Measurements from ENCODE around the gene DIPK1C. TPM values are rescaled to one million over a fixed set of nuclear protein-coding genes. Genes with fewer than 3 reads are reported as not detected.

The DIPK1C gene
- total RNA-seq, 4 donors from 2014 or later = 0.17 to 0.50 (median 0.45) TPM; not detected in 1

- intact Hi-C loops (cut with DNase I) = no loop called here
- TF ChIP-seq POLR2AphosphoS5 (IDR thresholded peaks at IDR 0.05) = no peak
- TF ChIP-seq CTCF (IDR thresholded peaks at IDR 0.05) = no peak
- no peak for TF ChIP-seq EP300 (IDR thresholded peaks at IDR 0.05)
- no peak for TF ChIP-seq POLR2A (IDR thresholded peaks at IDR 0.05; ENCODE audit: low read depth)
- no peaks in the 10 kb centered on the region for H3K4me1 ChIP-seq
- H3K27ac ChIP-seq (replicated peaks in 1 of 4) = no peak overlapping the region
- WGBS = 83% methylated on average over 9 of the region's 9 CpGs
- no peak for DNase-seq (ENCODE audit: extremely low spot score)
- H3K9me3 ChIP-seq = no peaks in the 10 kb centered on the region
- H3K4me3 ChIP-seq = no peak overlapping the region
- H3K36me3 ChIP-seq = no peaks in the 10 kb centered on the region
- peaks cover 0 to 28% (median 0%) of the 10 kb centered on the region in 4 donors for H3K27me3 ChIP-seq
Observed at GRCh38 chr18:74411475-74411874, 45.6 kb downstream of the DIPK1C start.

- intact Hi-C loops (cut with DNase I) = no loop called here
- Histone ChIP-seq H3K9me3 (no peaks in the 10 kb centered on the region), H3K4me3 (no peak overlapping the region), H3K4me1 (no peaks in the 10 kb centered on the region), H3K27ac (replicated peaks in 1 of 4) (no peak overlapping the region), H3K36me3 (no peaks in the 10 kb centered on the region), H3K27me3 (peaks cover 0 to 28% (median 0%) of the 10 kb centered on the region in 4 donors)
- no peak for TF ChIP-seq EP300 (IDR thresholded peaks at IDR 0.05)
- TF ChIP-seq CTCF (IDR thresholded peaks at IDR 0.05) = no peak
- TF ChIP-seq POLR2AphosphoS5 (IDR thresholded peaks at IDR 0.05) = no peak
- no peak for TF ChIP-seq POLR2A (IDR thresholded peaks at IDR 0.05; ENCODE audit: low read depth)
- 78% methylated on average over 8 of the region's 8 CpGs for WGBS
- no peak for DNase-seq (ENCODE audit: extremely low spot score)
Observed at GRCh38 chr18:74410441-74410992, 46.6 kb downstream of the DIPK1C start.

- Histone ChIP-seq H3K27ac (replicated peaks in 1 of 4) (no peak overlapping the region), H3K4me1 (no peaks in the 10 kb centered on the region), H3K36me3 (no peaks in the 10 kb centered on the region), H3K27me3 (peaks cover 0 to 28% (median 0%) of the 10 kb centered on the region in 4 donors), H3K9me3 (no peaks in the 10 kb centered on the region), H3K4me3 (no peak overlapping the region)
- 34% methylated on average over 2 of the region's 2 CpGs for WGBS
- intact Hi-C loops (cut with DNase I) = no loop called here
- no peak for TF ChIP-seq POLR2A (IDR thresholded peaks at IDR 0.05; ENCODE audit: low read depth)
- TF ChIP-seq POLR2AphosphoS5 (IDR thresholded peaks at IDR 0.05) = no peak
- TF ChIP-seq EP300 (IDR thresholded peaks at IDR 0.05) = no peak
- no peak for TF ChIP-seq CTCF (IDR thresholded peaks at IDR 0.05)
- no peak for DNase-seq (ENCODE audit: extremely low spot score)
Observed at GRCh38 chr18:74407888-74408287, 49.2 kb downstream of the DIPK1C start.

GRCh38 chr18:74402806-74403433 lies 54.2 kb downstream of the DIPK1C start:
- H3K4me1 ChIP-seq = peaks cover 0 to 14% (median 5%) of the 10 kb centered on the region in 4 donors
- H3K27ac ChIP-seq (replicated peaks in 1 of 4) = no peak overlapping the region
- no peaks in the 10 kb centered on the region for H3K9me3 ChIP-seq
- no peak overlapping the region for H3K4me3 ChIP-seq
- H3K36me3 ChIP-seq = no peaks in the 10 kb centered on the region
- intact Hi-C loops (cut with DNase I) = no loop called here
- DNase-seq (ENCODE audit: extremely low spot score) = no peak
- TF ChIP-seq CTCF (IDR thresholded peaks at IDR 0.05) (no peak), EP300 (IDR thresholded peaks at IDR 0.05) (no peak), POLR2AphosphoS5 (IDR thresholded peaks at IDR 0.05) (no peak), POLR2A (IDR thresholded peaks at IDR 0.05; ENCODE audit: low read depth) (no peak)
- 75% methylated on average over 9 of the region's 9 CpGs for WGBS
- no peaks in the 10 kb centered on the region for H3K27me3 ChIP-seq

All from esophagus muscularis mucosa (tissue), 4 donors.